Left ventricle myocardium inferior (tissue), 1 donor: ENCODE measurements around the gene CERT1. TPM values are rescaled to one million over a fixed set of nuclear protein-coding genes. Genes with fewer than 3 reads are reported as not detected.

Source experiments
- DNase-seq: peaks from one replicate; pipeline ENCODE4 v3.0.0-alpha.2; 2020
- H3K27ac ChIP-seq: fragments of 200-600 bp; replicated peaks from 2 replicates; pipeline ENCODE4 v1.8.0; 2021
- H3K27me3 ChIP-seq: fragments of 200-600 bp; 2 replicates; pipeline ENCODE4 v1.8.0; 2021; ENCODE audit warnings: low read depth
- H3K36me3 ChIP-seq: fragments of 200-600 bp; 2 replicates; pipeline ENCODE4 v1.8.0; 2021
- H3K4me1 ChIP-seq: fragments of 200-600 bp; 2 replicates; pipeline ENCODE4 v1.8.0; 2021
- H3K4me3 ChIP-seq: fragments of 200-600 bp; 2 replicates; pipeline ENCODE4 v1.8.0; 2021; ENCODE audit warnings: mild to moderate bottlenecking, moderate library complexity
- H3K9me3 ChIP-seq: fragments of 200-600 bp; replicated peaks from 2 replicates; pipeline ENCODE4 v1.8.0; 2021
- CTCF ChIP-seq: fragments of 200-600 bp; IDR thresholded peaks from 2 replicates; pipeline ENCODE4 v1.8.0; 2021; ENCODE audit warnings: antibody characterized with exemption, mild to moderate bottlenecking, borderline replicate concordance
- intact Hi-C: fragments of 100-400 bp; cut with micrococcal nuclease; formaldehyde crosslinking; loops from one replicate; pipeline ENCODE4 v1.11.0; 2022
- total RNA-seq: library from RNA; stranded (reverse); fragmentation: NEBNext Ultra II Directional; extraction: Animal tissue kit (Norgen Biotek cat#: 25700); gene quantifications from one replicate; pipeline ENCODE4 v1.2.1, GENCODE V29; 2021
- donor health status: DM: no; HTN: yes; CAD: no; lungs with severe emphysema.

The CERT1 gene
- total RNA-seq, 1 donor from 2014 or later: 28.8 TPM

DNA sequence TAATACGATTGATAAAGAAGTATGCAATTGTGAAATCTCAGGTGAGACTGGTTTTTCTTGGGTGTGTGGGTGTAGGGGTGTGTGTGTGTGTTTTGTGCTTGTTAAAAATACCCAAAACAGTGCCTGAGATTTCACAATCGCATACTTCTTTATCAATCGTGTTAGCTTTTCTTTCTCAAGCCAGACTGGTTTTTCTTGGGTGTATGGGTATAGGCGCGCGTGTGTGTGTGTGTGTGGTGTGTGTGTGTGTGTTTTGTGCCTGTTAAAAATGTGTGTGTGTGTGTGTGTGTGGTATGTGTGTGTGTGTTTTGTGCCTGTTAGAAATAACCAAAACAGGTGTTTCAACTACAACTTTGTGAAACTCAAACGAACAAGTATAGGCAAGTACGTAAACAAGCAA, 53.7 kb downstream of the CERT1 start:
- no peak for TF ChIP-seq CTCF
- peaks cover 3% of the 10 kb centered on the region for H3K36me3 ChIP-seq
- H3K4me3 ChIP-seq: no peak overlapping the region
- H3K27ac ChIP-seq: no peak overlapping the region
- intact Hi-C loops: no loop called here
- H3K9me3 ChIP-seq: no peaks in the 10 kb centered on the region
- DNase-seq: no peak
- H3K27me3 ChIP-seq: no peaks in the 10 kb centered on the region
- peaks cover 10% of the 10 kb centered on the region for H3K4me1 ChIP-seq

- Histone ChIP-seq H3K36me3 (peaks cover 3% of the 10 kb centered on the region), H3K4me1 (peaks cover 10% of the 10 kb centered on the region), H3K27ac (no peak overlapping the region), H3K27me3 (no peaks in the 10 kb centered on the region), H3K4me3 (no peak overlapping the region), H3K9me3 (no peaks in the 10 kb centered on the region)
- no peak for DNase-seq
- TF ChIP-seq CTCF: no peak
- intact Hi-C loops: no loop called here
Observed at GRCh38 chr5:75457161-75457560, 54.3 kb downstream of the CERT1 start.

- Histone ChIP-seq H3K9me3 (peaks cover 23% of the 10 kb centered on the region), H3K27ac (no peak overlapping the region), H3K27me3 (no peaks in the 10 kb centered on the region), H3K36me3 (peaks cover 15% of the 10 kb centered on the region), H3K4me1 (no peaks in the 10 kb centered on the region), H3K4me3 (no peak overlapping the region)
- intact Hi-C loops: no loop called here
- DNase-seq: no peak
- TF ChIP-seq CTCF: no peak
Observed at GRCh38 chr5:75450069-75450468, 61.4 kb downstream of the CERT1 start.

GRCh38 chr5:75446068-75446467, 65.4 kb downstream of the CERT1 start:
- no peak for TF ChIP-seq CTCF
- Histone ChIP-seq H3K27me3 (no peaks in the 10 kb centered on the region), H3K27ac (no peak overlapping the region), H3K4me1 (no peaks in the 10 kb centered on the region), H3K4me3 (no peak overlapping the region), H3K9me3 (peaks cover 36% of the 10 kb centered on the region), H3K36me3 (peaks cover 18% of the 10 kb centered on the region)
- intact Hi-C loops: no loop called here
- DNase-seq: no peak

DNA sequence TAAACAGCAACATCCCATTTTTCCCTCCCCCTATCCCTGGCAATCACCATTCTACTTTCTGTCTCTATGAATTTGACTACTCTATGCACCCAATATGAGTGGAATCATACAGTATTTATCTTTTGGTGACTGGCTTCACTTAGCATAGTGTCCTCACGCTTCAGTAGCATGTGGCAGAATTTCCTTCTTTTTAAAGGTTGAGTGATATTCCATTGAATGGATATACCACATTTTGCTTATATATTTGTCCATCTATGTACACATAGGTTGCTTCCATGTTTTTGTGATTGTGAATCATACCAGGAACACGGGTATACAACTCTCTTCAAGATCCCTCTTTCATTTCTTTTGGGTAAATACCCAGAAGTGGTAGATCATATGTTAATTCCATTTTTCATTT, 69.9 kb downstream of the CERT1 start:
- Histone ChIP-seq H3K36me3 (peaks cover 14% of the 10 kb centered on the region), H3K27ac (no peak overlapping the region), H3K27me3 (no peaks in the 10 kb centered on the region), H3K4me1 (no peaks in the 10 kb centered on the region), H3K9me3 (peaks cover 28% of the 10 kb centered on the region), H3K4me3 (no peak overlapping the region)
- DNase-seq: no peak
- no peak for TF ChIP-seq CTCF
- intact Hi-C loops: no loop called here

DNA sequence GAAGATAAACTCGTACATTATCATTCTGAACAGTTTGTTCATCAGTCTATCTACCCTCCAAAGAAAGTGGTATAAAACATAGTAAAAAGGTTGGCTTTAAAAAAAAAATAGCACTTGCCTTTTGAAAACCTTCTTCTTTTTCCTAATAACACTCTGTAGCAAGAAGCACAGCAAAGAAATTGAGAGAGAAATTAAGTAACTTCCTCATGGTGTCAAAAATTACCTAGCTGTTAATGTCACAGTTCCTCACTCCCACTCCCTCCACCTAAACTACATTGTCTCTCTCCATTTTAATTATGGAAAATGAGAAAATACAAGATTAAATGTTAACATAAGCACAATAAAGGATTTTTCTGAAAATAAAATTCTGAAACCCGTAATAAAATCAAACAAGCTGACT, 72.2 kb downstream of the CERT1 start:
- no peak overlapping the region for H3K27ac ChIP-seq
- no peak overlapping the region for H3K4me3 ChIP-seq
- no peaks in the 10 kb centered on the region for H3K4me1 ChIP-seq
- H3K36me3 ChIP-seq: peaks cover 7% of the 10 kb centered on the region
- H3K9me3 ChIP-seq: peaks cover 13% of the 10 kb centered on the region
- intact Hi-C loops: no loop called here
- H3K27me3 ChIP-seq: no peaks in the 10 kb centered on the region
- DNase-seq: no peak
- no peak for TF ChIP-seq CTCF
